Measurements from ENCODE around the gene ANXA1.

- TF ChIP-seq CTCF (IDR thresholded peaks at IDR 0.05) (no peak), EP300 (IDR thresholded peaks at IDR 0.05) (no peak)
Measured at GRCh38 chr9:73116880-73117279, 34.8 kb upstream of the ANXA1 start.

All from stomach (tissue), 4 donors.